ENCODE results near the gene RPS25. TPM values are rescaled to one million over a fixed set of nuclear protein-coding genes. Genes with fewer than 3 reads are reported as not detected.

RPS25 gene
- total and polyA plus RNA-seq, 12 donors = 743 to 1,607 (median 838) TPM

GRCh38 chr11:119030029-119030328 lies 11.8 kb upstream of the RPS25 start:
- intact Hi-C loops (cut with DNase I) = loop anchor here in 1 of 10 donors (2.0 kb wide), 1 partner anchor 65 kb away; a partner anchor contains a TSS
- Histone ChIP-seq H3K9me3 (no peaks in the 10 kb centered on the region), H3K27ac (peak overlapping the region in 9 of 10 donors; percentile 30 to 86 (median 73)), H3K4me1 (peaks cover 9 to 37% (median 29%) of the 10 kb centered on the region in 9 donors), H3K27me3 (no peaks in the 10 kb centered on the region), H3K36me3 (peaks cover 0 to 30% (median 0%) of the 10 kb centered on the region in 9 donors), H3K4me3 (peak overlapping the region; percentile 67 to 89 (median 80))
- no peak for TF ChIP-seq CTCF (IDR thresholded peaks at IDR 0.05)
- 7% methylated on average over 13 of the region's 13 CpGs for WGBS, 2 donors
- peak in 1 of 8 donors; percentile 45 for ATAC-seq
- DNase-seq = no peak

- intact Hi-C loops (cut with DNase I) = loop anchor here in 1 of 10 donors (2.0 kb wide), 1 partner anchor 65 kb away; a partner anchor contains a TSS
- peak overlapping the region in 8 of 10 donors; percentile 30 to 86 (median 73) for H3K27ac ChIP-seq
- no peaks in the 10 kb centered on the region for H3K9me3 ChIP-seq
- peaks cover 11 to 42% (median 34%) of the 10 kb centered on the region in 9 donors for H3K4me1 ChIP-seq
- peak in 1 of 2 donors; percentile 21 for DNase-seq
- no peak for TF ChIP-seq CTCF (IDR thresholded peaks at IDR 0.05)
- peak overlapping the region in 9 of 10 donors; percentile 67 to 89 (median 81) for H3K4me3 ChIP-seq
- peaks cover 0 to 35% (median 3%) of the 10 kb centered on the region in 9 donors for H3K36me3 ChIP-seq
- WGBS, 2 donors = 71 to 73% methylated on average over 10 of the region's 10 CpGs
- H3K27me3 ChIP-seq = no peaks in the 10 kb centered on the region
- ATAC-seq = peak in 4 of 8 donors; percentile 1 to 19 (median 11)
These were observed 11.3 kb upstream of the RPS25 start for GRCh38 chr11:119029340-119030028.

GRCh38 chr11:119029069-119029339 lies 10.9 kb upstream of the RPS25 start:
- ATAC-seq (no peak), DNase-seq (no peak)
- 89 to 95% methylated on average over 1 of the region's 1 CpG for WGBS, 2 donors
- intact Hi-C loops (cut with DNase I) = no loop called here
- Histone ChIP-seq H3K4me1 (peaks cover 13 to 47% (median 39%) of the 10 kb centered on the region in 9 donors), H3K9me3 (no peaks in the 10 kb centered on the region), H3K27me3 (no peaks in the 10 kb centered on the region), H3K36me3 (peaks cover 0 to 39% (median 8%) of the 10 kb centered on the region in 9 donors), H3K27ac (peak overlapping the region in 4 of 10 donors; percentile 25 to 86 (median 60)), H3K4me3 (peak overlapping the region in 1 of 10 donors; percentile 86)
- no peak for TF ChIP-seq CTCF (IDR thresholded peaks at IDR 0.05)

GRCh38 chr11:119028346-119029068 lies 10.4 kb upstream of the RPS25 start:
- DNase-seq (no peak), ATAC-seq (no peak)
- Histone ChIP-seq H3K4me3 (no peak overlapping the region), H3K27me3 (no peaks in the 10 kb centered on the region), H3K27ac (peak overlapping the region in 4 of 10 donors; percentile 25 to 86 (median 60)), H3K36me3 (peaks cover 0 to 44% (median 11%) of the 10 kb centered on the region in 9 donors), H3K4me1 (peaks cover 13 to 49% (median 39%) of the 10 kb centered on the region in 9 donors), H3K9me3 (no peaks in the 10 kb centered on the region)
- 81 to 83% methylated on average over 9 of the region's 9 CpGs for WGBS, 2 donors
- intact Hi-C loops (cut with DNase I) = no loop called here
- no peak for TF ChIP-seq CTCF (IDR thresholded peaks at IDR 0.05)

All from heart right ventricle (tissue), 16 donors.